Erythroblast (primary cell): Measurements from ENCODE around the gene PPP1R14C.
"Not testable (repeated sequence)": the region's sequence is repeated elsewhere in the genome, so short reads cannot be mapped to it uniquely, and the experiment has no call there.

Experiments used
- DNase-seq, 2 experiments: peaks; one replicate each; lab custom pipeline; 2025; lab: John Stamatoyannopoulos, UW
- GATA1 ChIP-seq: IDR thresholded peaks from 2 replicates; pipeline ENCODE4 v1.6.1; 2011; ENCODE audit warnings: low read depth, mild to moderate bottlenecking, control low read depth, low read length, moderate library complexity
- POLR2A ChIP-seq: IDR thresholded peaks from 2 replicates; pipeline ENCODE4 v1.6.1; 2011; ENCODE audit warnings: mild to moderate bottlenecking, low read length

The PPP1R14C gene

GRCh38 chr6:150124235-150124634, 18.6 kb upstream of the PPP1R14C start:
- TF ChIP-seq GATA1 (no peak), POLR2A (no peak)
- no peak for DNase-seq

GRCh38 chr6:150126641-150127291, 16.1 kb upstream of the PPP1R14C start:
- no peak for DNase-seq

GRCh38 chr6:150128425-150128824, 14.4 kb upstream of the PPP1R14C start:
- TF ChIP-seq GATA1 (no peak), POLR2A (no peak)
- no peak for DNase-seq

More at GRCh38 chr6:150126641-150127291, 16.1 kb upstream of the PPP1R14C start:
- TF ChIP-seq GATA1 (no peak), POLR2A (no peak)

- no peak for TF ChIP-seq POLR2A
- TF ChIP-seq GATA1 = no peak
Observed at GRCh38 chr6:150129616-150130505, 13.0 kb upstream of the PPP1R14C start.

GRCh38 chr6:150133686-150134085, 9.2 kb upstream of the PPP1R14C start:
- DNase-seq = no peak

More at GRCh38 chr6:150129616-150130505, 13.0 kb upstream of the PPP1R14C start:
- no peak for DNase-seq

GRCh38 chr6:150134280-150134920, 8.4 kb upstream of the PPP1R14C start:
- no peak for TF ChIP-seq POLR2A
- DNase-seq = no peak

More at GRCh38 chr6:150133686-150134085, 9.2 kb upstream of the PPP1R14C start:
- no peak for TF ChIP-seq POLR2A
- no peak for TF ChIP-seq GATA1

GRCh38 chr6:150137711-150138110, 5.1 kb upstream of the PPP1R14C start:
- not testable (repeated sequence) for DNase-seq

- DNase-seq = no peak
- TF ChIP-seq GATA1 = no peak
- no peak for TF ChIP-seq POLR2A
Observed at GRCh38 chr6:150138638-150139037, 4.2 kb upstream of the PPP1R14C start.

- DNase-seq = no peak
- no peak for TF ChIP-seq GATA1
- TF ChIP-seq POLR2A = no peak
Observed at GRCh38 chr6:150139533-150139932, 3.3 kb upstream of the PPP1R14C start.

GRCh38 chr6:150140236-150140969, 2.4 kb upstream of the PPP1R14C start:
- no peak for DNase-seq
- TF ChIP-seq POLR2A (no peak), GATA1 (no peak)

- TF ChIP-seq POLR2A (no peak), GATA1 (no peak)
Observed at GRCh38 chr6:150142097-150142669, 661 bp upstream of the PPP1R14C start.

GRCh38 chr6:150143516-150144293, 861 bp downstream of the PPP1R14C start:
- no peak for DNase-seq
- no peak for TF ChIP-seq GATA1
- no peak for TF ChIP-seq POLR2A

More at GRCh38 chr6:150142097-150142669, 661 bp upstream of the PPP1R14C start:
- DNase-seq = no peak

- DNase-seq = no peak
- TF ChIP-seq GATA1 (no peak), POLR2A (no peak)
Observed at GRCh38 chr6:150144294-150144868, 1.5 kb downstream of the PPP1R14C start.
